WTC11 (cell line): ENCODE data around the gene BRD4. TPM values are rescaled to one million over a fixed set of nuclear protein-coding genes. Genes with fewer than 3 reads are reported as not detected.

Experiments
- ATAC-seq: fragments of 200-7000 bp; cut with Tn5 transposase; 2 replicates; pipeline ENCODE4 v1.10.0; 2021; ENCODE audit warnings: mild to moderate bottlenecking, moderate library complexity
- CTCF ChIA-PET: fragments of 300-600 bp; sonication (Branson Sonifier 250); formaldehyde crosslinking; loops from one replicate; lab custom pipeline; 2021; ENCODE audit warnings: antibody characterized with exemption; lab: Charles Lee
- POLR2A ChIA-PET: fragments of 350-600 bp; sonication (Branson Sonifier 250); formaldehyde crosslinking; loops from one replicate; lab custom pipeline; 2021; ENCODE audit warnings: antibody characterized with exemption; lab: Charles Lee
- DNase-seq: peaks from one replicate; pipeline ENCODE4 v3.0.0; 2021; ENCODE audit warnings: low spot score
- H3K27ac Mint-ChIP-seq: 2 replicates; pipeline ENCODE4 v1.8.0; 2021; ENCODE audit warnings: mixed read lengths
- H3K27me3 Mint-ChIP-seq: 2 replicates; pipeline ENCODE4 v1.8.0; 2021; ENCODE audit warnings: low read depth, mild to moderate bottlenecking, moderate library complexity, mixed read lengths
- H3K36me3 Mint-ChIP-seq: 2 replicates; pipeline ENCODE4 v1.8.0; 2021; ENCODE audit warnings: mixed read lengths
- H3K4me1 Mint-ChIP-seq: 2 replicates; pipeline ENCODE4 v1.8.0; 2022; ENCODE audit warnings: mixed read lengths
- H3K4me3 Mint-ChIP-seq: 2 replicates; pipeline ENCODE4 v1.8.0; 2021; ENCODE audit warnings: mild to moderate bottlenecking, moderate library complexity, mixed read lengths
- H3K9me3 Mint-ChIP-seq: 2 replicates; pipeline ENCODE4 v1.8.0; 2021; ENCODE audit warnings: mixed read lengths
- ATF1 ChIP-seq: sonication (generic); formaldehyde crosslinking; IDR thresholded peaks from 2 replicates; pipeline ENCODE4 v1.8.1; 2023; ENCODE audit warnings: mild to moderate bottlenecking, moderate library complexity, missing genetic modification reagents
- CREB1 ChIP-seq: sonication (generic); formaldehyde crosslinking; IDR thresholded peaks from 2 replicates; pipeline ENCODE4 v1.8.0; 2023; ENCODE audit warnings: mild to moderate bottlenecking, missing genetic modification reagents
- CREM ChIP-seq: sonication (generic); formaldehyde crosslinking; IDR thresholded peaks from 2 replicates; pipeline ENCODE4 v1.8.1; 2022; ENCODE audit warnings: mild to moderate bottlenecking, missing genetic modification reagents, moderate library complexity
- CTCF ChIP-seq: fragments of 200-600 bp; IDR thresholded peaks from 2 replicates; pipeline ENCODE4 v1.8.0; 2022; ENCODE audit warnings: antibody characterized with exemption
- ERG ChIP-seq: fragments of 250-450 bp; sonication (Bioruptor Pico); IDR thresholded peaks from 2 replicates; pipeline ENCODE4 v1.8.0; 2021; ENCODE audit warnings: mild to moderate bottlenecking
- FOXJ3 ChIP-seq: sonication (generic); formaldehyde crosslinking; IDR thresholded peaks from 2 replicates; pipeline ENCODE4 v1.9.0; 2021; ENCODE audit warnings: missing genetic modification reagents, mild to moderate bottlenecking, borderline replicate concordance
- FOXP1 ChIP-seq: sonication (generic); formaldehyde crosslinking; IDR thresholded peaks from 2 replicates; pipeline ENCODE4 v1.8.0; 2022; ENCODE audit warnings: missing genetic modification reagents, mild to moderate bottlenecking, moderate library complexity, borderline replicate concordance
- FOXP4 ChIP-seq: sonication (generic); formaldehyde crosslinking; IDR thresholded peaks from 2 replicates; pipeline ENCODE4 v1.8.0; 2022; ENCODE audit warnings: mild to moderate bottlenecking, missing genetic modification reagents
- GABPB1 ChIP-seq: sonication (generic); formaldehyde crosslinking; IDR thresholded peaks from 2 replicates; pipeline ENCODE4 v1.8.1; 2023; ENCODE audit warnings: mild to moderate bottlenecking, missing genetic modification reagents
- GRHL2 ChIP-seq: fragments of 250-450 bp; sonication (Bioruptor Pico); IDR thresholded peaks from 2 replicates; pipeline ENCODE4 v1.8.0; 2022; ENCODE audit warnings: mild to moderate bottlenecking, moderate library complexity; ENCODE audit not compliant: insufficient replicate concordance, severe bottlenecking
- IRF1 ChIP-seq: sonication (generic); formaldehyde crosslinking; IDR thresholded peaks from 2 replicates; pipeline ENCODE4 v1.8.0; 2023; ENCODE audit warnings: missing genetic modification reagents
- IRF2 ChIP-seq: sonication (generic); formaldehyde crosslinking; IDR thresholded peaks from 2 replicates; pipeline ENCODE4 v1.8.0; 2022; ENCODE audit warnings: low read depth, missing genetic modification reagents, borderline replicate concordance
- MLX ChIP-seq: sonication (generic); formaldehyde crosslinking; IDR thresholded peaks from 2 replicates; pipeline ENCODE4 v1.8.1; 2023; ENCODE audit warnings: mild to moderate bottlenecking, missing genetic modification reagents, moderate library complexity
- NFE2L1 ChIP-seq: sonication (generic); formaldehyde crosslinking; IDR thresholded peaks from 2 replicates; pipeline ENCODE4 v1.8.1; 2023; ENCODE audit warnings: missing genetic modification reagents
- PRDM15 ChIP-seq: sonication (generic); formaldehyde crosslinking; IDR thresholded peaks from 2 replicates; pipeline ENCODE4 v1.8.0; 2022; ENCODE audit warnings: missing genetic modification reagents
- SMAD4 ChIP-seq: sonication (generic); formaldehyde crosslinking; IDR thresholded peaks from 2 replicates; pipeline ENCODE4 v1.8.0; 2022; ENCODE audit warnings: mild to moderate bottlenecking, missing genetic modification reagents
- SP1 ChIP-seq: sonication (generic); formaldehyde crosslinking; conservative IDR thresholded peaks from 2 replicates; pipeline ENCODE4 v1.8.1; 2022; ENCODE audit warnings: missing genetic modification reagents
- TEAD1 ChIP-seq: sonication (generic); formaldehyde crosslinking; IDR thresholded peaks from 2 replicates; pipeline ENCODE4 v1.8.0; 2022; ENCODE audit warnings: mild to moderate bottlenecking, missing genetic modification reagents
- TEAD4 ChIP-seq: sonication (generic); formaldehyde crosslinking; IDR thresholded peaks from 2 replicates; pipeline ENCODE4 v1.8.0; 2022; ENCODE audit warnings: mild to moderate bottlenecking, missing genetic modification reagents
- ZBTB43 ChIP-seq: sonication (generic); formaldehyde crosslinking; IDR thresholded peaks from 2 replicates; pipeline ENCODE4 v1.8.1; 2023; ENCODE audit warnings: mild to moderate bottlenecking, missing genetic modification reagents
- ZNF121 ChIP-seq: sonication (generic); formaldehyde crosslinking; IDR thresholded peaks from 2 replicates; pipeline ENCODE4 v1.8.0; 2023; ENCODE audit warnings: missing genetic modification reagents
- ZNF671 ChIP-seq: fragments of 250-450 bp; sonication (Bioruptor Pico); IDR thresholded peaks from 2 replicates; pipeline ENCODE4 v1.8.0; 2021; ENCODE audit warnings: mild to moderate bottlenecking
- total RNA-seq: library from RNA; stranded (reverse); gene quantifications from 3 replicates; pipeline ENCODE4 v1.2.3, GENCODE V29; 2021

The BRD4 gene
- total RNA-seq, 1 experiment from 2014 or later, result 128 TPM

GRCh38 chr19:15296353-15296752, 36.0 kb downstream of the BRD4 start (continued):
- TF ChIP-seq MLX (no peak), SMAD4 (no peak), GRHL2 (CRISPR knock-in tag) (no peak), TEAD4 (CRISPR knock-in tag) (no peak), ZNF121 (CRISPR knock-in tag) (no peak), ZNF671 (no peak)

- H3K27ac Mint-ChIP-seq, result peak overlapping the region; percentile 33; the same call in 1 of the 2 replicates
- no peak for ATAC-seq
- H3K9me3 Mint-ChIP-seq, result no peaks in the 10 kb centered on the region
- peaks cover 17% of the 10 kb centered on the region for H3K36me3 Mint-ChIP-seq
- ChIA-PET POLR2A (interaction anchor here (0.7 to 2.2 kb wide), 2 partner anchors 85 to 957 kb away, joined by 5 to 6 read pairs; partner anchors contain the start of gene AKAP8), CTCF (no interaction called here)
- H3K4me1 Mint-ChIP-seq, result peaks cover 91% of the 10 kb centered on the region
- H3K4me3 Mint-ChIP-seq, result no peak overlapping the region
- DNase-seq, result no peak
- TF ChIP-seq ZNF671, result no peak
- no peak for TF ChIP-seq CTCF
- TF ChIP-seq ERG (CRISPR knock-in tag), result no peak
- TF ChIP-seq TEAD1 (CRISPR knock-in tag), result no peak
- no peaks in the 10 kb centered on the region for H3K27me3 Mint-ChIP-seq
These were observed 37.8 kb downstream of the BRD4 start for GRCh38 chr19:15294561-15294990.

- H3K4me3 Mint-ChIP-seq, result no peak overlapping the region
- H3K27ac Mint-ChIP-seq, result peak overlapping the region; percentile 33
- H3K4me1 Mint-ChIP-seq, result peaks cover 89% of the 10 kb centered on the region
- peaks cover 17% of the 10 kb centered on the region for H3K36me3 Mint-ChIP-seq
- ChIA-PET POLR2A (interaction anchor here (0.7 to 2.2 kb wide), 2 partner anchors 85 to 958 kb away, joined by 5 to 6 read pairs; partner anchors contain the start of gene AKAP8), CTCF (interaction anchor here (1.1 kb wide), 1 partner anchor 42 kb away, joined by 4 read pairs; no protein-coding TSS in a partner anchor)
- DNase-seq (no peak), ATAC-seq (no peak)
- no peaks in the 10 kb centered on the region for H3K9me3 Mint-ChIP-seq
- no peaks in the 10 kb centered on the region for H3K27me3 Mint-ChIP-seq
- TF ChIP-seq IRF1 (no peak), FOXJ3 (CRISPR knock-in tag) (no peak), ATF1 (CRISPR knock-in tag) (no peak), FOXP4 (no peak), CREB1 (CRISPR knock-in tag) (no peak), IRF2 (CRISPR knock-in tag) (no peak), CREM (CRISPR knock-in tag) (no peak), ZBTB43 (no peak), SMAD4 (no peak), PRDM15 (CRISPR knock-in tag) (no peak), FOXP1 (CRISPR knock-in tag) (no peak), GABPB1 (no peak), ZNF671 (no peak), NFE2L1 (CRISPR knock-in tag) (no peak), SP1 (CRISPR knock-in tag) (no peak)
These were observed 38.4 kb downstream of the BRD4 start for GRCh38 chr19:15293781-15294491.
